DOHH2 (cell line): ENCODE data around the gene PRKCQ.

Experiments
- CTCF ChIP-seq: fragments of 200-600 bp; sonication (generic); IDR thresholded peaks from one replicate; pipeline ENCODE4 v1.5.1; 2014; ENCODE audit warnings: antibody characterized with exemption, mild to moderate bottlenecking, low read depth, low read length; ENCODE audit not compliant: poor library complexity, severe bottlenecking
- EZH2phosphoT487 ChIP-seq: fragments of 200-600 bp; sonication (generic); IDR thresholded peaks from 2 replicates; pipeline ENCODE4 v1.6.1; 2017; ENCODE audit warnings: borderline replicate concordance, mild to moderate bottlenecking, antibody characterized with exemption, low read length, moderate library complexity, mixed read lengths

- no peak for TF ChIP-seq CTCF
- no peak for TF ChIP-seq EZH2phosphoT487
Observed at GRCh38 chr10:6460861-6461409, 119.1 kb downstream of the PRKCQ start.
